PC-9 (cell line): ENCODE results near the gene CLPTM1.

Experiments used
- EZH2 ChIP-seq: fragments of 200-600 bp; sonication (generic); IDR thresholded peaks from 2 replicates; pipeline ENCODE4 v1.8.0; 2017; ENCODE audit warnings: antibody characterized with exemption, low read depth
- TF ChIP-seq, protein P1 (sequence below): fragments of 200-600 bp; sonication (generic); conservative IDR thresholded peaks from 2 replicates; pipeline ENCODE4 v1.6.1; 2017; ENCODE audit warnings: mixed run types, antibody characterized with exemption, mild to moderate bottlenecking, moderate library complexity

DNA sequence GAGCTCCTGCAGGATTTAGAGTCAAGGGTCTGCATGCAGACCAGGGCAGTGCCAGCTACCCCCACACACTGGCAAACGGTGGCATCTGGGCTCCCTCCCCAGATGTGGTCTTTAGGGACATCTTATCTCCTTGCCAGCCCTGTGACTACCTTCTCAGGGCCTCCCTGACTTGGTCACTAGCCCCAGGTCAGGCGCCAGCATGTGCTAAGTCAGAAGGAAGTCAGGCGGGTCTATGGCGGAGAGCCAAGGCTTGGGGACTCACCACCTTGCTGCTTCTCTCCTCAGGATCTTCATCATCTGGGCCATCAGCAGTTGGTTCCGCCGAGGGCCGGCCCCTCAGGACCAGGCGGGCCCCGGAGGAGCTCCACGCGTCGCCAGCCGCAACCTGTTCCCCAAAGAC lies 17.6 kb downstream of the CLPTM1 start:
- TF ChIP-seq, protein P1, sequence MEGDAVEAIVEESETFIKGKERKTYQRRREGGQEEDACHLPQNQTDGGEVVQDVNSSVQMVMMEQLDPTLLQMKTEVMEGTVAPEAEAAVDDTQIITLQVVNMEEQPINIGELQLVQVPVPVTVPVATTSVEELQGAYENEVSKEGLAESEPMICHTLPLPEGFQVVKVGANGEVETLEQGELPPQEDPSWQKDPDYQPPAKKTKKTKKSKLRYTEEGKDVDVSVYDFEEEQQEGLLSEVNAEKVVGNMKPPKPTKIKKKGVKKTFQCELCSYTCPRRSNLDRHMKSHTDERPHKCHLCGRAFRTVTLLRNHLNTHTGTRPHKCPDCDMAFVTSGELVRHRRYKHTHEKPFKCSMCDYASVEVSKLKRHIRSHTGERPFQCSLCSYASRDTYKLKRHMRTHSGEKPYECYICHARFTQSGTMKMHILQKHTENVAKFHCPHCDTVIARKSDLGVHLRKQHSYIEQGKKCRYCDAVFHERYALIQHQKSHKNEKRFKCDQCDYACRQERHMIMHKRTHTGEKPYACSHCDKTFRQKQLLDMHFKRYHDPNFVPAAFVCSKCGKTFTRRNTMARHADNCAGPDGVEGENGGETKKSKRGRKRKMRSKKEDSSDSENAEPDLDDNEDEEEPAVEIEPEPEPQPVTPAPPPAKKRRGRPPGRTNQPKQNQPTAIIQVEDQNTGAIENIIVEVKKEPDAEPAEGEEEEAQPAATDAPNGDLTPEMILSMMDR: no peak
- TF ChIP-seq EZH2: no peak
